GM10847 (cell line): ENCODE results near the gene MTX1.

Experiments used
- POLR2A ChIP-seq: IDR thresholded peaks from 2 replicates; pipeline ENCODE4 v1.6.1; 2011; ENCODE audit not compliant: insufficient read length; ENCODE audit errors: extremely low read depth

The MTX1 gene

DNA sequence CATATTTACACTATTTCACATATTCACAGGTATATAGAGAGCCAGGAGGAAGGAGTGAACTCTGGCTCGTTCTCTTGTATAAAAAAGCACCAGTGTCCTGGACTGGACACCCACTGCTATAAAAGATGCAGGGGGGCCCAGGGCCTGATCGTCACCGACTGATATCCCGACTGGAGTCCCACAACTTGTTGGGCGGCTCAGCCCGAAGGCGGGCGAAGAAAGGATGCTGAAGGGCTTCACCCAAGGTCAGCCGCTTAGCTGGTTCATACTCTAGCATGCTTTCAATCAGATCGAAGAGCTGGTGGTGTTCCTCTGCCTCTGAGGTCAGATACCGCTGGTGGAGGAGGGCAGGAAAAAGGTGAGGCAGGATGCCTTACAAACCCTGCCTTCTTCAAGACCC is 54.6 kb downstream of the MTX1 start:
- TF ChIP-seq POLR2A = no peak
